ENCODE data around the gene POLDIP3. TPM values are rescaled to one million over a fixed set of nuclear protein-coding genes. Genes with fewer than 3 reads are reported as not detected.

POLDIP3 gene
- total RNA-seq, 6 experiments from 2014 or later = 54.2 to 63.7 (median 58.1) TPM

DNA sequence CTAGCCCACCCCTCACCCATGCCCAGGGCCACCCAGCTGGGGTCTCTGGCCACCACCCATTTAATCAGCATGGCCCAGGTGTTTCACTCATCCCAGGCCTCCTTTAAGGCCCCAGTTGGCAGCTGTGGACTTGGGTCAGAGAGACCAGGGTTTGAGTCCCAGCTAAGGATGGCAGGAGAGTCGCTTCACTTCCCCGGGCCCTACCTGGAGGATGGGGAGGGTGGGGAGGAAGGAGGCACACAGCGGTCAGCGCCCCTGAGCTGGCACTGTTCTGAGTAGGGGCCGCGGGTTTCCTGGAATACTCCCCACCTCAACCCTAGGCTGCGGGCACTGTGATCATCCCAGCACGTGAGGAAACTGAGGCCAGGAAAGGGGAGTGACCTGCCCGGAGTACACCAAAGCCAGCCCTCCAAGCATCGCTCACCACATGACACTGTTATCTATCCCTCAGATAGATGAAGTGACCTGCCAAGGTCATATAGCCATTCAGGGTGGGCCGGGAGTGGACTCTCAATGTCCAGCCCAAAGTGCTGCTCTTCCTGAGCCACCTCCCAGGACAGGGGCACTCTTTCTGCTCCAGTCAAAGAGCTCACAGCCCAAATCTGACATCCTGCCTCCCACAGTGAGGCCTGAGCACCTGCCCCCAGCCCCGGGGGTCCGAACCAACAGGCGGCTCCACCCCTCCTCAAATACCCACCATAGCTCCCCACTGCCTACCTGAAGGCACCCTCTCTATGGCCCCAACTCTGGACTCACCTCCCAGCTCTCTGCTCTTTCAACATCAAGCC lies 29.1 kb upstream of the POLDIP3 start:
- TF ChIP-seq, protein P1, sequence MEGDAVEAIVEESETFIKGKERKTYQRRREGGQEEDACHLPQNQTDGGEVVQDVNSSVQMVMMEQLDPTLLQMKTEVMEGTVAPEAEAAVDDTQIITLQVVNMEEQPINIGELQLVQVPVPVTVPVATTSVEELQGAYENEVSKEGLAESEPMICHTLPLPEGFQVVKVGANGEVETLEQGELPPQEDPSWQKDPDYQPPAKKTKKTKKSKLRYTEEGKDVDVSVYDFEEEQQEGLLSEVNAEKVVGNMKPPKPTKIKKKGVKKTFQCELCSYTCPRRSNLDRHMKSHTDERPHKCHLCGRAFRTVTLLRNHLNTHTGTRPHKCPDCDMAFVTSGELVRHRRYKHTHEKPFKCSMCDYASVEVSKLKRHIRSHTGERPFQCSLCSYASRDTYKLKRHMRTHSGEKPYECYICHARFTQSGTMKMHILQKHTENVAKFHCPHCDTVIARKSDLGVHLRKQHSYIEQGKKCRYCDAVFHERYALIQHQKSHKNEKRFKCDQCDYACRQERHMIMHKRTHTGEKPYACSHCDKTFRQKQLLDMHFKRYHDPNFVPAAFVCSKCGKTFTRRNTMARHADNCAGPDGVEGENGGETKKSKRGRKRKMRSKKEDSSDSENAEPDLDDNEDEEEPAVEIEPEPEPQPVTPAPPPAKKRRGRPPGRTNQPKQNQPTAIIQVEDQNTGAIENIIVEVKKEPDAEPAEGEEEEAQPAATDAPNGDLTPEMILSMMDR (IDR thresholded peaks at IDR 0.05) = no peak
- Mint-ChIP-seq H3K4me1 (ENCODE audit: low read depth) (peaks cover 50% of the 10 kb centered on the region), H3K27ac (peak overlapping the region; percentile 92), H3K27me3 (ENCODE audit: insufficient read depth) (peaks cover 3% of the 10 kb centered on the region), H3K9me3 (no peaks in the 10 kb centered on the region), H3K36me3 (ENCODE audit: low read depth) (peaks cover 10% of the 10 kb centered on the region; the same call in 1 of the 2 replicates), H3K4me3 (peak overlapping the region; percentile 76)
- no peak for DNase-seq

DNA sequence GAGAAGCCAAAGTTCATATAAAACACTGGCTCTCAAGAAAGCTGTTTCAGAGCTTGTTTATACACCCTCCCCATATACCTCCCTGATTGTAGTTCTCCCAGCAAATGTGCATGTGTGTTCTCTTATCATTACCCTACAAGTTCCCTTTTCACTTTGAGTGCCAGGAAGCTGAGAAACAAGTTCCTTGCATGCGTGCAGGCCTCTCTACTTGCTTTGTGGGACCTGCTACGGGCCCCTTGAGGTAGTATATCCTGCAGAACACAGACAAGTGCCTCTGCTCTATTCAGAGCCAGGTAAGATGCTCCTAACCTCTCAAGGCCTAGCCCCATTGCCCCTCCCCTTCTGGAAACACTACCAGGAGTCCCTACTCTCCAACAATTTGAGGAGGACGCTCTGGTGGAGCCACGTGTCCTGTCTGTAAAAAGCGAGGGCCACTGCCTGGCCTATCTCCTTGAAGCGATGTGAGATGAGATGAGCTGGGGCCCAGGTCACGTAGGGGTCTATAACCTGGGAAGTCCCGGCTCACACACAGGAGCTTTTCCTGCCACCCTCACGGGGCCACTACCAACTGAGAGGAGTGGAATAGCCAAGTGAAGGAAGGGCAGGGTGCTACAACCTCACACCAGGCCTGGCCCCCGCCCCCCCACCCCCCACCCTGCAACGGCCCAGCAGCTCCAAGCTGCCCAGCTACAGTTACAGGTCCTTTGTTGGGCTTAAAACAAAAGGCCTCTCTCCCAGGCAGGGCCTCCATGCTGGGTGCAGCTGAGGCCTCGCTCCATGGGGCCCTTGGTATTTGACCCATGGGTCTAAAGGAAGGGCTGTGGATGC lies 28.3 kb upstream of the POLDIP3 start:
- Mint-ChIP-seq H3K4me1 (ENCODE audit: low read depth) (peaks cover 48% of the 10 kb centered on the region), H3K4me3 (no peak overlapping the region), H3K36me3 (ENCODE audit: low read depth) (peaks cover 6% of the 10 kb centered on the region; the same call in 1 of the 2 replicates), H3K27ac (no peak overlapping the region), H3K27me3 (ENCODE audit: insufficient read depth) (no peaks in the 10 kb centered on the region; the same call in none of the 2 replicates), H3K9me3 (no peaks in the 10 kb centered on the region)
- TF ChIP-seq, protein P1 (IDR thresholded peaks at IDR 0.05) = no peak
- DNase-seq = no peak

DNA sequence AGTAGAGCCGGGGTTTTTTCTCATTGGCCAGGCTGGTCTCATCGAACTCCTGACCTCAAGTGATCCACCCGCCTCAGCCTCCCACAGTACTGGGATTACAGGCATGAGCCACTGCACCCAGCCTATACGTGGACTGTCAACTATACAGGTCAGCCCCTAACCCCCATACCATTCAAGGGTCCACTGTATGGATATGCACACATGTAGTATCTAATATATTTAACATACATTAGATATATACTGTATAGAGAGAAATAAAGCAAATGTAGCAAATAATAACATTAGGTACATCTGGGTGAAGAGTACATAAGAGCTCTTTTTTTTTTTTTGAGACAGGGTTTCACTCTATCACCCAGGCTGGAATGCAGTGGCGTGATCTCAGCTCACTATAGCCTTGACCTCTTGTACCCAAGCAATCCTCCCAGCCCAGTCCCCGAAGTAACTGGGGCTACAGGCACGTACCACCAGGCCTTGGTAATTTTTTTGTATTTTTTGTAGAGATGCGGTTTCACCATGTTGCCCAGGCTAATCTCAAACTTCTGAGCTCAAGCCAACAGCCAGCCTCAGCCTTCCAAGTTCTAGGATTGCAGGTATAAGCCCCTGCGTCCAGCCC lies 27.2 kb upstream of the POLDIP3 start:
- TF ChIP-seq, protein P1 (IDR thresholded peaks at IDR 0.05) = no peak
- Mint-ChIP-seq H3K27ac (no peak overlapping the region), H3K9me3 (no peaks in the 10 kb centered on the region), H3K36me3 (ENCODE audit: low read depth) (peaks cover 11% of the 10 kb centered on the region; the same call in 1 of the 2 replicates), H3K27me3 (ENCODE audit: insufficient read depth) (no peaks in the 10 kb centered on the region; the same call in none of the 2 replicates), H3K4me1 (ENCODE audit: low read depth) (peaks cover 42% of the 10 kb centered on the region), H3K4me3 (no peak overlapping the region)
- DNase-seq = no peak

DNA sequence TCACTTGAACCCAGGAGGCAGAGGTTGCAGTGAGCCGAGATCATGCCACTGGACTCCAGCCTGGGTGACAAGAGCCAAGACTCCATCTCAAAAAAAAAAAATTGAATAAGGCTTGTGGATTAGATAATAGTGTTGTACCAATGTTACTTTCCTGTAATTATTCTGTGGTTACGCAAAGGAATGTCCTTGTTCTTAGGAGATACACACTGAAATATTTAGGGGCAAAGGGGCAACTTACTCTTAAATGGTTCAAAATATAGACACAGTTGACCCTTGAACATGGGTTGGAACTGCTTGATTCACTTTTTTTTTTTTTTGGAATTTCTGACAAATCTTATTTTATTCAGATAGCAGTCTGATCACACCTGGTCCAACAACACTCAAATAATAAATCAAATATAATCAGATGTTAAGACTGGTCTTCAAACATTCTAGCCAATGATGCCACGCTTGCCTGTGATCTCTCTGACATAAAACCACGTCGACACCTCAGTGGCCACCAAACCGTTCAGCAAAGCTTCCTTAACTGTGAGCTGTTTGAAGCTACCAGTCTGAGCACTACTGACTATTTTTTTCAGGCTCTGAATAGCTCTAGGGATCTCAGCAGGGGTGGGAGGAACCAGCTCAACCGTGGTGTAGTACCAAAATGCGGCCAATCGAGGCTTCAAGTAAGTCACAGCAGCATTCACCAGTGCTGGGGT lies 25.0 kb upstream of the POLDIP3 start:
- Mint-ChIP-seq H3K9me3 (no peaks in the 10 kb centered on the region), H3K27ac (peak overlapping the region; percentile 36; the same call in 1 of the 2 replicates), H3K4me1 (ENCODE audit: low read depth) (peaks cover 40% of the 10 kb centered on the region), H3K27me3 (ENCODE audit: insufficient read depth) (no peaks in the 10 kb centered on the region; the same call in none of the 2 replicates), H3K4me3 (no peak overlapping the region), H3K36me3 (ENCODE audit: low read depth) (peaks cover 23% of the 10 kb centered on the region)
- peak; percentile 30 for DNase-seq
- TF ChIP-seq, protein P1 (IDR thresholded peaks at IDR 0.05) = no peak

DNA sequence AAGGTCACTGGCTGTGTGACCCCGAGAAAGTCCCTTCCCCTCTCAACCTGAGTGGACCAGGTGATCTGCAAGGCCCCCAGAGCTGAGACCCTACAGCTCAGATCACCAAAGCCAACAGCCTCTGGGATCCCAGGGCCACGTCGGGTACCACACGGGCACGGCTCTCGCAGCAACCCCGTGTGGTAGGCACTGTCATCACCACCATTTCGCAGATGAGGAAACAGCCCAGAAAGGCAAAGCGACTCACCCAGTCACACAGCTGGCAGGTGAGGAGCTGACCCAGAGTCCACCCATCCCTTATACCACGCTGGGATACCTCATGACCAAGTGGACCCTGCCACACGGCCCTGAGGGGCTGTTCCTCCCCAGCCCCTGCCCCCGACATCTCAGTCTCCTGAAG lies 22.9 kb upstream of the POLDIP3 start:
- H3K27me3 Mint-ChIP-seq (ENCODE audit: insufficient read depth) = no peaks in the 10 kb centered on the region; the same call in none of the 2 replicates
- TF ChIP-seq, protein P1 (IDR thresholded peaks at IDR 0.05) = no peak
- peak overlapping the region; percentile 94 for H3K27ac Mint-ChIP-seq
- no peak for DNase-seq
- H3K4me3 Mint-ChIP-seq = no peak overlapping the region
- peaks cover 32% of the 10 kb centered on the region for H3K4me1 Mint-ChIP-seq (ENCODE audit: low read depth)
- H3K9me3 Mint-ChIP-seq = no peaks in the 10 kb centered on the region
- peaks cover 17% of the 10 kb centered on the region for H3K36me3 Mint-ChIP-seq (ENCODE audit: low read depth)

Data from HFFc6 (cell line).